HEK293T (cell line): ENCODE measurements around the gene CD8B.
"Not testable (repeated sequence)": the region's sequence is repeated elsewhere in the genome, so short reads cannot be mapped to it uniquely, and the experiment has no call there.

Experiments
- BHLHE40 ChIP-seq: fragments of 450-650 bp; IDR thresholded peaks from 2 replicates; pipeline ENCODE4 v1.6.1; 2016; ENCODE audit warnings: mild to moderate bottlenecking, moderate library complexity, borderline replicate concordance
- FOXA1 ChIP-seq: fragments of 450-650 bp; IDR thresholded peaks from 2 replicates; pipeline ENCODE4 v1.6.1; 2016; ENCODE audit warnings: mild to moderate bottlenecking
- FOXM1 ChIP-seq: fragments of 450-650 bp; IDR thresholded peaks from 2 replicates; pipeline ENCODE4 v1.6.1; 2017; ENCODE audit warnings: mild to moderate bottlenecking, borderline replicate concordance
- HDGF ChIP-seq: fragments of 450-650 bp; IDR thresholded peaks from 2 replicates; pipeline ENCODE4 v1.6.1; 2017; ENCODE audit warnings: antibody characterized with exemption, borderline replicate concordance
- L3MBTL2 ChIP-seq: fragments of 450-650 bp; conservative IDR thresholded peaks from 2 replicates; pipeline ENCODE4 v1.6.1; 2016; ENCODE audit warnings: mild to moderate bottlenecking
- SP1 ChIP-seq: fragments of 450-650 bp; IDR thresholded peaks from 2 replicates; pipeline ENCODE4 v1.6.1; 2017
- SUZ12 ChIP-seq: fragments of 450-650 bp; IDR thresholded peaks from 2 replicates; pipeline ENCODE4 v1.6.1; 2016; ENCODE audit warnings: mild to moderate bottlenecking
- TARDBP ChIP-seq: fragments of 450-650 bp; IDR thresholded peaks from 2 replicates; pipeline ENCODE4 v1.6.1; 2016
- ZNF384 ChIP-seq: fragments of 450-650 bp; IDR thresholded peaks from 2 replicates; pipeline ENCODE4 v1.6.1; 2016

- TF ChIP-seq ZNF384, SUZ12, HDGF, L3MBTL2, TARDBP, FOXM1, BHLHE40, SP1, FOXA1: not testable (repeated sequence)
Measured at GRCh38 chr2:86861628-86862379, at the start of gene CD8B.
